Measurements from ENCODE around the gene MACO1. TPM values are rescaled to one million over a fixed set of nuclear protein-coding genes. Genes with fewer than 3 reads are reported as not detected.

MACO1 gene, protein sequence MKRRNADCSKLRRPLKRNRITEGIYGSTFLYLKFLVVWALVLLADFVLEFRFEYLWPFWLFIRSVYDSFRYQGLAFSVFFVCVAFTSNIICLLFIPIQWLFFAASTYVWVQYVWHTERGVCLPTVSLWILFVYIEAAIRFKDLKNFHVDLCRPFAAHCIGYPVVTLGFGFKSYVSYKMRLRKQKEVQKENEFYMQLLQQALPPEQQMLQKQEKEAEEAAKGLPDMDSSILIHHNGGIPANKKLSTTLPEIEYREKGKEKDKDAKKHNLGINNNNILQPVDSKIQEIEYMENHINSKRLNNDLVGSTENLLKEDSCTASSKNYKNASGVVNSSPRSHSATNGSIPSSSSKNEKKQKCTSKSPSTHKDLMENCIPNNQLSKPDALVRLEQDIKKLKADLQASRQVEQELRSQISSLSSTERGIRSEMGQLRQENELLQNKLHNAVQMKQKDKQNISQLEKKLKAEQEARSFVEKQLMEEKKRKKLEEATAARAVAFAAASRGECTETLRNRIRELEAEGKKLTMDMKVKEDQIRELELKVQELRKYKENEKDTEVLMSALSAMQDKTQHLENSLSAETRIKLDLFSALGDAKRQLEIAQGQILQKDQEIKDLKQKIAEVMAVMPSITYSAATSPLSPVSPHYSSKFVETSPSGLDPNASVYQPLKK
- total RNA-seq (2014; rRNA removed; shearing (Covaris generic)): 12.9 and 13.0 TPM in 2 replicates

DNA sequence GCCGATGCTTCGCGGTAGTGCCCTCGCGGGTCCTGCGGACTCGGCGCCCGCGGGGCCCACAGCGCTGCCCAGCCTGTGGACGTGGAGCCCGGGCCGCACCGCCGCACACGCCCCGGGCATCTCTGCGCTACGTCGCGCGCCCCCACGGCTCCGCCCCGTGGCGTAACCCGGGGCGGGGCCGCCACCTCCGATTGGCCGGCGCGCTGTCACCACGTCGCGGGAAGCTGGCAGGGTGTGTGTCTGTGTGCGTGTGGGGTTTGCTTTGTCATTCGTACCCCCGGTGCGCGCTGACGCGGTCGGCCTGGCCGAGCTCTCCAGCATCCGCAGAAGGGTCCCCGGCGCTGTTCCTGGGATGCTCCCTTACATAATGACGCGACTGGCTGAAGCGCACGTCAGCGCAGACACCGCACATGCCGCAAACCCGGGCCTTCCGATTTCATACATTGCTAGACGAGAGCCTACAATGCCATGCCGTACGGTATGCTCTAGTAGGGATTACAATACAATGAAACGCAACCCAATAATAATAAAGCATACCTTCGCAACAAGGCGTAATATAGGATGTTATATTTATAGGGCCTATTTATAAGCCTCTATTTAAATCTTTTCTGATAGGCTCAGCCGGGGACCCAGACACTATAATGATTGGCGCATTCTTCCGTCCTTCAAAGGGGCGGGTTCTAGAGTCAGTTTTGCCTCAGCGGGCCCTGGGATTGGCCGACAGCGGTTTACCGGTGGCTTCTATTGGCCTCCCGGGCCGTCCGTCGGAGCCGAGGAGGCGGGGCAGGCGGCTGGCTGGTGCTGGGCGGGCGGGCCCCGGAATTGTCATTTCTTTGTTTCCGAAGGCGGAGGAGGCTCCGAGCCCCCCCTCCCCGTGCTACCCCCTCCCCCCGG is at the start of gene MACO1:
Gene MACO1 (plus strand): TSS at position 825 of the 894 bp plus-strand sequence. CDS start 202 bp downstream, outside the sequence.

DNA sequence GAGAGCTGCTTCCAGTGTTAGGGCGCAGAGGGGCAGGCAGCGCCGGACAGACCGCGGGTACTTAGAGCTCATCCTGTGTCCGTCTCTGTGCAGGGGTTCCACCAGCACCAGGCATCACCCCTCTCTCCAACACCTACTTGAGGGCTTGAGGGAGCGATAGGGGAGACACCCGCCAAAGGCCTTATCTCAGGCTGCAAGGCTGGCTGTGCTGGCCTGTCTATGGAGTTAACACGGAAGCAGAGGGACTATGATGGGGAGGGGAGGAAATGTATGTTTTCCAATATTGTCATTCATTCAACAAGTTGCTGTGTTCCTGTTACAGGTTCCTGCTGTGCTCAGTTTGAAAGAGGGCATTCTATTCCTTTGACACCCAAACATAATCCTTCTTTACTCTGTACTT is 10.0 kb upstream of the MACO1 start, which contains the start of gene RHCE:
Gene RHCE (minus strand): TSS at position 111 of the 400 bp plus-strand sequence. CDS start 39 bp downstream, at position 72.

DNA sequence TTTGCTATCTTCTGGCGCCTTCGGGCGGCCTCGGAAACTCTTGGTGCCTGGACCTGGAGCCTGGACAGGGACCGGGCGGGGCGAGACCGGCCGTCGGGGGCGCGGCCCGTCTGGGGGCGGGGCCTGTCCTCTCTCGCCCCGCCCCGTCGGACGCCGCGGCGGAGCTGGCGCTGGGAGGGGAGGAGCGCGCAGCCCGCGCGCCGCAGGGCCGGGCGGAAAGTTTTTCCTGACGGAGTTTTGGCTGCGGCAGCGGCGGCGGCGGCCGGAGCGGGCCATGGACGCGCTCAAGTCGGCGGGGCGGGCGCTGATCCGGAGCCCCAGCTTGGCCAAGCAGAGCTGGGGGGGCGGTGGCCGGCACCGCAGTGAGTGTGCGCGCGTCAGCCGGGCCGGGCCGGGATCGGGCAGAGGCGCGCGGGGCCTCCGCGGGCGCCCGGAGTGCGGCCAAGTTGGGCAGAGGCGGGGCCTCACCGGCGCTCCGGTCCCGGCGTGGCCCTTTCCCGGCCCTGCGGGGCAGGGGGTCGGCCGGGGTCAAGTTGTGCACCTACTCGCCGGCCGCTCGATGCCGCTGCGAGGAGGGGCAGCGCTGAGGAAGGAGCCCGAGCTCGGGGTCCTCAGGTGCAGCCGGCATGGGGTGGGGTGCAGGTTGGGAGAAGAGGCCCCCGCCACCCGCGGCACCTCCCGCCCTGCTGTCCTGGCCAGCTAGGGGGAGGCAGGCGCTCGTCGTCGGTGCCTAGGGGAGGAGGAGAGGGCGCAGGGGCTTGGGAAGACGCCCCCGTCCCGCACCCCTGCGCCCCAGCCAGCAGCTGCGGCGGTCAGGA is 112.9 kb downstream of the MACO1 start, which contains the start of gene LDLRAP1:
Gene LDLRAP1 (plus strand): TSS at position 182 of the 818 bp plus-strand sequence. CDS start 93 bp downstream, at position 275.

Other genes starting within 250 kb of the MACO1 start
- gene SYF2, start 198.4 kb upstream of the MACO1 start, total RNA-seq (2014; rRNA removed; shearing (Covaris generic)): 68.2 and 90.2 TPM in 2 replicates
- 74.5 and 90.4 TPM in 2 replicates for gene RSRP1, start 183.4 kb upstream of the MACO1 start, total RNA-seq (2014; rRNA removed; shearing (Covaris generic))
- not detected in 2 replicates for gene RHD, start 158.4 kb upstream of the MACO1 start, total RNA-seq (2014; rRNA removed; shearing (Covaris generic))
- 58.9 and 77.4 TPM in 2 replicates for gene TMEM50A, start 92.6 kb upstream of the MACO1 start, total RNA-seq (2014; rRNA removed; shearing (Covaris generic))
- 1.0 and 2.4 TPM in 2 replicates for gene RHCE, start 10.1 kb upstream of the MACO1 start, total RNA-seq (2014; rRNA removed; shearing (Covaris generic))
- gene LDLRAP1, start 112.7 kb downstream of the MACO1 start, total RNA-seq (2014; rRNA removed; shearing (Covaris generic)): 12.5 and 13.7 TPM in 2 replicates
- 0.49 and 0.72 TPM in 2 replicates for gene MAN1C1, start 185.9 kb downstream of the MACO1 start, total RNA-seq (2014; rRNA removed; shearing (Covaris generic))

Data from A375 (cell line).